A172 (cell line): ENCODE results near the gene NRIP1. TPM values are rescaled to one million over a fixed set of nuclear protein-coding genes. Genes with fewer than 3 reads are reported as not detected.
A peak's percentile ranks its signal among the peaks of the same experiment; 100 is the strongest.

ENCODE experiments used
- DNase-seq: peaks from one replicate; pipeline ENCODE4 v3.0.0-alpha.2; 2015; ENCODE audit warnings: low spot score
- total RNA-seq: library from RNA; depleted of rRNA; stranded (reverse); fragments of >200 nt; shearing (Covaris generic); gene quantifications from 2 replicates; pipeline ENCODE4 v1.2.3, GENCODE V29; 2014

NRIP1 gene
- total RNA-seq, 1 experiment from 2014 or later = 8.0 TPM

GRCh38 chr21:15066123-15066575, 1.3 kb upstream of the NRIP1 start:
- DNase-seq = peak; percentile 2

GRCh38 chr21:15065392-15066122, 757 bp upstream of the NRIP1 start:
- DNase-seq = peak; percentile 41

GRCh38 chr21:15063814-15064575, 805 bp downstream of the NRIP1 start:
- peak; percentile 18 for DNase-seq

DNA sequence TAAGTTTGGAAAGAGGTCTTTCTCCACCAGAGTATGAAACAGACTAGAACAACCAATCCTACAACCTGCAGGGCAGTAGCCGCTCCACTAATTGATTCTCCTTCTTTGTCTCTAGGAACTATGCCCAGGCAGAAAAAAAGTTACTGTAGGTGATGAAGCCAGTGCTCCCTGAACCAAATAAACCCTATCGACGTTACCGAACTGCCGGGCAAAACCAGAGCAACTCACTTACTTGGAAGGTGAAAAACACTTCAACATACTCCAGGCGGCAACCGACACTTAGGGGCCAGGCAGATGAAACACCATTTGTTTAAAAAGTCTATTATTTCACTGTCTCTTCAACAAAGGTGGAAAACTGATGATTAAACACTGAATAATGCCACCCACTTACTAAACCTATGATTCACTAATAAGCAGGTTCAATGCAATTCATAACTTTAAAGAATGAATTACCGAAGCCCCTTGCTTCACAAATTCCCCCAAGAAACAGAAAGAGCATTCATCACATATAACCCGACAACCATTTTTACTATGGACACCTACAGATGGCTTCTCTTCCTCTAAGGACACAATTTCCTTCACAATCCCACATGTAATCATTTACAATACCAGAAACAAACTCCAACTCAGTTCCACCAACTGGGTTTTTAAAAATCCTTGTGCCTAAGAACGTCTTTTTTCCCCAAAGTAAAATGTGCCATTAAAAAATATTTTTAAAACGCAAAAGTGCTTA, 1.6 kb downstream of the NRIP1 start:
- DNase-seq = peak; percentile 2

GRCh38 chr21:15062606-15062965, 2.2 kb downstream of the NRIP1 start:
- peak; percentile 9 for DNase-seq

- no peak for DNase-seq
Measured at GRCh38 chr21:15061747-15062605, 2.8 kb downstream of the NRIP1 start.

GRCh38 chr21:15061279-15061678, 3.5 kb downstream of the NRIP1 start:
- DNase-seq = no peak

DNA sequence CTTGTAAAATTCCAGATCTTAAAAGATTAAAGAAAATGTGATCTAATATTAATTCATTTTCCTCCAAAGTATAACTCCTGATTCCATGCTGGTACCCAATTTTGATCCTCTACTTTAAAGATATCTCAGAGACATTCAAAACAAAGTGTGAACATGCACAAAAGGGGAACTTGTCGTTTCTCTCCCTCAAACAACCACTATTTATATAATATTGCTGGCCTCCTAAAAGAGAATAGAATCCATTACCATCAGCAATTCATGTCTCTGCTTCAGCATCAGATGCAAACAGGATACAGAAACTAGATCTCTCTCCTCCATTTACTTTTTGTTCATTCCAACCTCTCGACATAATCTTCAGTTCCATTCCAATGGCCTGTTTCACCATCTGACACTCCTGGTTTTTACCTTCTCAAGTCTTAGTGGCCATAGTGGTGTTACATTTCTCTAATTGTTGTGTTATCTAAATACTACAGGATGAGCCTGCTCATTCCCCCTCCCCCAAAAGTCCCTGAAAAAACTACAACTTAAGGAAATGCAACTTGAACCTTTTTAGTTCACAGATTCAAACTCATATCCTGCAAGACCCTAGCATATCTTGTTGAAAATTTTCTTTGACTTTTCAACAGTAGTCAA, 4.1 kb downstream of the NRIP1 start:
- DNase-seq = no peak

- DNase-seq = no peak
Measured at GRCh38 chr21:15059397-15059796, 5.4 kb downstream of the NRIP1 start.

DNA sequence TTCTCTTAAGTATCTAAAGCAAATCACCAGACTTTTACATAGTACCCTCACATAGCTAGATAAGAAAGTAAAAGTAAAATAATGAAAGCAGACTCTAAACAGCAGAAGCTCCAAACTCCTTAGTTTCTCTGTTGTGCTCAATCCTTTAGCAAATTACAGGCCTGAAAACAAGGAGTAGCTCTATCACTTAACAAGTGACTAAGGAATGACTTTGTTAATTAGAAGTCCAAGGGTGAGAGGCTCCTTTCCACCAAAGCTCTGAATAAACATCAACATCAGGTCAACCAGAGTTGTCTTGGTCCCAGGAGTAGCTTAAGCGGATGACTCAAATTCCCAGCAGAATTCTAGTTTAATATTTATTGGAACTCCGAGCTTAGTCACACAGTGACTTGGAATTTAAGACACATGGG, 5.9 kb downstream of the NRIP1 start:
- peak; percentile 60 for DNase-seq

GRCh38 chr21:15057285-15057684, 7.5 kb downstream of the NRIP1 start:
- no peak for DNase-seq

- DNase-seq = no peak
Measured at GRCh38 chr21:15054606-15055239, 10.1 kb downstream of the NRIP1 start.

DNA sequence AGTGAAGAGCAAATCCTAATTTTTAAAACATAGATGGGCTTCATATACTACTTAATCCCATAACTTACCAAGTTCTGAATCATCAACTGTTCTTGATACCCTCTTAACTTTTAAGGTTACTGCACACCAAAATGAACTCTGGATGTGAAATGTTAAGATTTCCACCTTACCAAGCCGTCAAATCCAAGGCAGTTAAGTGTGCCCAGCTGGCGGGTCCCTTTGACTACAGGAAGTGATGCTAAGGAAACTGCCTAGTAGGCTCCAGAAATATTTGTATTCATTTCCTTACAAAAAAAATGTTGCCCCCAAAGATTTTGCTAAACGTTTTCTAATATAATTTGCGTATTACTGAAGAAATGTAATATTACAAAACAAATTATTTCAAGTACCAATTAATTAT, 10.7 kb downstream of the NRIP1 start:
- no peak for DNase-seq

- DNase-seq = no peak
Measured at GRCh38 chr21:15053500-15053899, 11.3 kb downstream of the NRIP1 start.

DNA sequence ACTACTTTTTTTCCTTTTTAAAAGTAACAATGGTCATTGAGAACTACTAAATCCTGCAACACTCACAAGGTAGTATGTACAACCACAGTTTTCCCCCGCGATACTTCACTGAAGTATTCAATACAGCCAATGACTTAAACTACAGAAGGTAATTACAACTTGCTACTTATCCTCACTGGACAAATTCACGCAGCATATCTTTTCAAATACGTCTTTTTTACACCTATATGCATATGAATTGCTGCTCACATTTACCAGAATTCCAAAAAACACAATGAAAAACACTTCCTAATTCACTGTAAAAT, 12.4 kb downstream of the NRIP1 start:
- no peak for DNase-seq

DNA sequence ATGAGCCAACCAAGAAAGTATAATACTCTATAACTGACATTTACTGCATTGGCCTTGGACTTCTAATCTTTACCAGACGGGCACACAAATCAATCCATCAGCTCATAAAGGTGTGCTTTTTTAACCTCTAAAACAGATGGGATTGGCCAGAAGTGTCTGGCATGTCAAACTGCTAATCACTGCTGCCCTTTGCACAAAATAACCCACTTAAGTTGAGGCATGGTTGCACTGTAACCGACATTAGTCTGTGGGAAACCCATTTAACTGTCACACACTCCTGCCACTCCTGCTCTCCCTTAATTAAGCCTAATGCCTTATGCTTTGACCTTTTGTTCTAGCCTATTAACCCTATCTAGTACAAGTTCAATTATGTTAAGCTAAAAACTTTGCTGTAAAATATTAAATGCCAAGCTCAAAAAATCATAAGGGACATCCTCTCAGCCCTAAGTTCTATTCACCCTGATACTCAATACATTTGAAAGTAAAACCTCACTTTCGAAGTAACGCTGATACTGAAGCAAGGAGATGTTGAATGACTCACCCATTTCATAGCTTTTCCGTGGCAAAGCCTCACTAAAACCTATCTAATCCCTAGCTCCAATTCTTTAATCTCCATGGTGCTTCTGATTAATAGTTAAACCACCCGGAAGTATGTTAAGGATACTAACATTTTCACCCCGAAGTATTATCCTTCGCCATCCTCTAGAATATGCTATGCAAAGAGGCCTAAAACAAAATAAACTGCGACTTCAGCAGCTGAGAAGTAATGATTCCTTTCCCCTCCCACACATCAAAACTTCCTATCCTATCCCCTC, 12.9 kb downstream of the NRIP1 start:
- DNase-seq = no peak

GRCh38 chr21:15050568-15051377, 14.0 kb downstream of the NRIP1 start:
- DNase-seq = no peak

DNA sequence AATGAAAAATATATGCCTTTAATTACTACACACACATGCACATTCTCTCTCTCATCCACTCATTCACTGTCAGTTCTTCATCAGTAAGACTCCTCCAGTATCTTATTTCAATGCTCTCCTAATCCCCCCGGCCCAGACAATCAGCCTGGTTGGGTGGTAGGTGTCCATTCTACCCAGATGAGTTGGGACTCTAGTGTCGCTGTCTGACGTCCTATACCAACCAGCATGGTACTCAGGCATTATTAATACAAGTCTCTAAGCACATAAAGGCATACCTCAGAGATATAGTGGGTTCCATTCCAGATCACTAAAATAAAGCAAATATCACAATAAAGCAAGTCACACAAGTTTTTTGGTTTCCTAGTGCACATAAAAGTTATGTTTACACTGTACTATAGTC, 19.8 kb downstream of the NRIP1 start:
- no peak for DNase-seq

DNA sequence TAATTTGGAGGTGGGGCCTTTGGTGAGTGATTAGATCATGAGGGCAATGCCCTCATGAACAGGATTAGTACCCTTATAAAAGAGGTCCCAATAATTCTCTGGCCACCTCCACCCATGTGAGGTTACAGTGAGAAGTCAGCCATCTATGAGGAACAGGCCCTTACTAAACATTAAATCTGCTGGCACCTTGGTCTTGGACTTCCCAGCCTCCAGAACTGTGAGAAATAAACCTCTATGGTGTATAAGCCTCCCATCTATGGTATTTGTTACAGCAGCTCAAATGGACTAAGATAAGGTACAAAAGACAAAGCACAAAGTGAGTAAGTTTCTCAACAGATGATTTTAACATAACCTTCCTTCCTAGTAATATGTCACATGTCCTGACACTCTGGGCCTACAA, 22.3 kb downstream of the NRIP1 start:
- no peak for DNase-seq
